ENCODE results near the gene SENP5.

SENP5 gene

DNA sequence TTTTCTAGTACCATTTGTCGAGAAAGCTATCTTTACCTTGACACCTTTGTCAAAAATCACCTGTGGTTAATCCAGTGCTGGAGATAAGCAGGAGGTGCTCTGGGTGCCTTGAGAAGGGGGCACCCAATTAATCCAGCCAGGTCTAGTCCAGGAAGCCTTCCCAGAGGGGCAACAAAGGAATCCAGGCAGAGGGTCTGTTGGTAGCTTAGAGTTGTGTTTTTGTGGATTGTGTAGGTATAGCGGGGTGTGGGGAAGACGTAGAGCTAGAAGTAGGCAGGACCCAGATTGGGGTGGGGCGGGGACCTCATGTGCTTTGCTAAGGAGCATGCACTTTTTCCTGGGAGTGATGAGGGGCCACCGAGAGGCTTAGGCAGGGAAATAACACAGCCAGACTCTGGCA lies 106.9 kb downstream of the SENP5 start:
- H4K20me1 ChIP-seq (ENCODE audit: low read depth, low read length) = no peaks in the 10 kb centered on the region
- no peaks in the 10 kb centered on the region for H3K36me3 ChIP-seq (ENCODE audit: low read length)
- H3K79me2 ChIP-seq (ENCODE audit: insufficient read depth, low read length) = no peaks in the 10 kb centered on the region
- H3K4me2 ChIP-seq (ENCODE audit: low read depth, low read length, poor library complexity, severe bottlenecking) = no peak overlapping the region
- no peak overlapping the region for H3K4me3 ChIP-seq (ENCODE audit: insufficient read depth, low read length, poor library complexity, severe bottlenecking)
- H3K9ac ChIP-seq (ENCODE audit: low read length) = no peak overlapping the region
- TF ChIP-seq EZH2phosphoT487 (conservative IDR thresholded peaks at IDR 0.05; ENCODE audit: low read length) = no peak
- TF ChIP-seq, protein P1, sequence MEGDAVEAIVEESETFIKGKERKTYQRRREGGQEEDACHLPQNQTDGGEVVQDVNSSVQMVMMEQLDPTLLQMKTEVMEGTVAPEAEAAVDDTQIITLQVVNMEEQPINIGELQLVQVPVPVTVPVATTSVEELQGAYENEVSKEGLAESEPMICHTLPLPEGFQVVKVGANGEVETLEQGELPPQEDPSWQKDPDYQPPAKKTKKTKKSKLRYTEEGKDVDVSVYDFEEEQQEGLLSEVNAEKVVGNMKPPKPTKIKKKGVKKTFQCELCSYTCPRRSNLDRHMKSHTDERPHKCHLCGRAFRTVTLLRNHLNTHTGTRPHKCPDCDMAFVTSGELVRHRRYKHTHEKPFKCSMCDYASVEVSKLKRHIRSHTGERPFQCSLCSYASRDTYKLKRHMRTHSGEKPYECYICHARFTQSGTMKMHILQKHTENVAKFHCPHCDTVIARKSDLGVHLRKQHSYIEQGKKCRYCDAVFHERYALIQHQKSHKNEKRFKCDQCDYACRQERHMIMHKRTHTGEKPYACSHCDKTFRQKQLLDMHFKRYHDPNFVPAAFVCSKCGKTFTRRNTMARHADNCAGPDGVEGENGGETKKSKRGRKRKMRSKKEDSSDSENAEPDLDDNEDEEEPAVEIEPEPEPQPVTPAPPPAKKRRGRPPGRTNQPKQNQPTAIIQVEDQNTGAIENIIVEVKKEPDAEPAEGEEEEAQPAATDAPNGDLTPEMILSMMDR (IDR thresholded peaks at IDR 0.05; ENCODE audit: insufficient read depth, low read length, poor library complexity, severe bottlenecking) = no peak
- no peak overlapping the region for H3K27ac ChIP-seq (ENCODE audit: low read depth, low read length)
- no peak overlapping the region for H2AFZ ChIP-seq (ENCODE audit: low read depth, low read length, severe bottlenecking)
- H3K9me3 ChIP-seq (ENCODE audit: insufficient read depth, low read length) = no peaks in the 10 kb centered on the region
- no peaks in the 10 kb centered on the region for H3F3A ChIP-seq (ENCODE audit: insufficient read depth)
- no peaks in the 10 kb centered on the region for H3K27me3 ChIP-seq (ENCODE audit: low read length)
- H3K9me2 ChIP-seq (replicated peaks; ENCODE audit: insufficient read depth, low read length) = no peaks in the 10 kb centered on the region

DNA sequence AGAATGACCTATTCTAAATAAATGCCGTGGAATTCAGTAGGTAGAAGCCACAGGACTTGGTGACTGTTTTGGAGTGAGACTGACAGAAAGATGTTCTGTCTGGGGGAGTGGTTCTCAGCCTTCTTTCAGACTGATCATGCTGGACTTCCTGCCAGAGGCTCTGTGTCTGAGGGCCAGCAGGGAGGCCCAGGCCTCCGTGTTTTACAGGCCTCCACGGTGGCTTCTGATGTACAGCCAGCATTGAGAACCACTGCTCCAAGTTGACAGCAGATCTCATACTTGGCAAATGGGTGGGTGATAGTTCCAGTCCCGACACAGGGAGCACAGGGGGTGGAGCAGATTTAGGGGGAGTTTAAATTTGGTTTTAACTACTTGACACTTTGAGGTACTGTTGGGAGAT lies 107.6 kb downstream of the SENP5 start:
- no peak overlapping the region for H3K9ac ChIP-seq (ENCODE audit: low read length)
- no peaks in the 10 kb centered on the region for H3K27me3 ChIP-seq (ENCODE audit: low read length)
- no peak for TF ChIP-seq EZH2phosphoT487 (conservative IDR thresholded peaks at IDR 0.05; ENCODE audit: low read length)
- H3K9me2 ChIP-seq (replicated peaks; ENCODE audit: insufficient read depth, low read length) = no peaks in the 10 kb centered on the region
- no peaks in the 10 kb centered on the region for H3K36me3 ChIP-seq (ENCODE audit: low read length)
- H3K79me2 ChIP-seq (ENCODE audit: insufficient read depth, low read length) = no peaks in the 10 kb centered on the region
- H3K9me3 ChIP-seq (ENCODE audit: insufficient read depth, low read length) = no peaks in the 10 kb centered on the region
- no peak overlapping the region for H3K4me3 ChIP-seq (ENCODE audit: insufficient read depth, low read length, poor library complexity, severe bottlenecking)
- no peak overlapping the region for H3K4me2 ChIP-seq (ENCODE audit: low read depth, low read length, poor library complexity, severe bottlenecking)
- no peak overlapping the region for H2AFZ ChIP-seq (ENCODE audit: low read depth, low read length, severe bottlenecking)
- H3F3A ChIP-seq (ENCODE audit: insufficient read depth) = no peaks in the 10 kb centered on the region
- H3K27ac ChIP-seq (ENCODE audit: low read depth, low read length) = no peak overlapping the region
- no peaks in the 10 kb centered on the region for H4K20me1 ChIP-seq (ENCODE audit: low read depth, low read length)

DNA sequence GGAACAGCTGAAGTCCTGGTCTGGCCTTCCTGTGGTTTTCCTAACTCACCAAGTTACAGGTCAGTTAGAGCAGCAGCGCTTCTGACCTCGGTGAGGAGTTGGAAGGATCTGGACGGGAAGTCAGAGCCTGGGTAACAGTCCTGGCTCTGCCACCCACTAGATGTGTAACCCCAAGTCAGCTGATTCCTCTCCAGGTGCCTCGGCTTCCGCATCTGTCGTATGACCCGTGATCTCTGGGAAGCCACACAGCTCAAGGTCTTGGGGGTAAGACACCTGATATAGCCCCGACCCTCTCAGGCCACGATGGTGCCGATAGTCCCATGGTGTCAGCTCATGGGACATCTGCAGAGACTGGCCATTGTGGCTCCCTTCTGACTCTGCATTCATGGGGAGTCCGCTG lies 109.2 kb downstream of the SENP5 start:
- no peaks in the 10 kb centered on the region for H3K79me2 ChIP-seq (ENCODE audit: insufficient read depth, low read length)
- no peak overlapping the region for H3K4me2 ChIP-seq (ENCODE audit: low read depth, low read length, poor library complexity, severe bottlenecking)
- H3K27me3 ChIP-seq (ENCODE audit: low read length) = no peaks in the 10 kb centered on the region
- no peak overlapping the region for H3K27ac ChIP-seq (ENCODE audit: low read depth, low read length)
- no peak overlapping the region for H3K4me3 ChIP-seq (ENCODE audit: insufficient read depth, low read length, poor library complexity, severe bottlenecking)
- TF ChIP-seq EZH2phosphoT487 (conservative IDR thresholded peaks at IDR 0.05; ENCODE audit: low read length) = no peak
- TF ChIP-seq, protein P1 (IDR thresholded peaks at IDR 0.05; ENCODE audit: insufficient read depth, low read length, poor library complexity, severe bottlenecking) = no peak
- no peaks in the 10 kb centered on the region for H3K9me2 ChIP-seq (replicated peaks; ENCODE audit: insufficient read depth, low read length)
- no peaks in the 10 kb centered on the region for H3F3A ChIP-seq (ENCODE audit: insufficient read depth)
- H3K36me3 ChIP-seq (ENCODE audit: low read length) = no peaks in the 10 kb centered on the region
- no peaks in the 10 kb centered on the region for H4K20me1 ChIP-seq (ENCODE audit: low read depth, low read length)
- no peak overlapping the region for H3K9ac ChIP-seq (ENCODE audit: low read length)
- H3K9me3 ChIP-seq (ENCODE audit: insufficient read depth, low read length) = no peaks in the 10 kb centered on the region
- no peak overlapping the region for H2AFZ ChIP-seq (ENCODE audit: low read depth, low read length, severe bottlenecking)

DNA sequence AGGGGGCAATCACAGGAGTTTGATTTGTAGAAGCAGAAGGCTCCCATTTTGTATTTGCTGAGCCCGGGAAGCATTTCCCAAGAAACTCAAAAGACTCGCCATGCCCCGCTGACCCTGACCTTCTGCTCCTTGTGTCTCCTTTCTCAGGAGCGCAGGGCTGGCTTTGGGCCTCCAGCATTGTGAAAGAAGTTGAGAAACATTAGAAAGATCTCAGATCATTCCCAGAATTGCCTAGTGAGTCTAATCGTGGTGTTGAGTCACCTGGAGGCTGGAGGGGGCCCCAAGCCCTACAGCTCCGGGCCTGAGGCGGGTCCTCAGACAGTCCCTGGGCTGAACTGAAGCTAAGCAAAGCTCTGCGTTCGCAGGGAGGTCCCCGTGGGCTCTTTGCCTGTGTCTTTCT lies 111.8 kb downstream of the SENP5 start:
- Histone ChIP-seq H3K9ac (ENCODE audit: low read length) (no peak overlapping the region), H3K79me2 (ENCODE audit: insufficient read depth, low read length) (no peaks in the 10 kb centered on the region), H3K9me2 (replicated peaks; ENCODE audit: insufficient read depth, low read length) (no peaks in the 10 kb centered on the region), H3K9me3 (ENCODE audit: insufficient read depth, low read length) (0 out of 2 replicates have a peak, but pooled peaks cover 6% of the 10 kb centered on the region), H3K4me2 (ENCODE audit: low read depth, low read length, poor library complexity, severe bottlenecking) (no peak overlapping the region), H3F3A (ENCODE audit: insufficient read depth) (no peaks in the 10 kb centered on the region), H4K20me1 (ENCODE audit: low read depth, low read length) (no peaks in the 10 kb centered on the region), H3K4me3 (ENCODE audit: insufficient read depth, low read length, poor library complexity, severe bottlenecking) (no peak overlapping the region), H3K27ac (ENCODE audit: low read depth, low read length) (no peak overlapping the region), H3K27me3 (ENCODE audit: low read length) (no peaks in the 10 kb centered on the region), H2AFZ (ENCODE audit: low read depth, low read length, severe bottlenecking) (no peak overlapping the region), H3K36me3 (ENCODE audit: low read length) (no peaks in the 10 kb centered on the region)
- TF ChIP-seq, protein P1 (IDR thresholded peaks at IDR 0.05; ENCODE audit: insufficient read depth, low read length, poor library complexity, severe bottlenecking) = no peak
- TF ChIP-seq EZH2phosphoT487 (conservative IDR thresholded peaks at IDR 0.05; ENCODE audit: low read length) = no peak

All from SU-DHL-6 (cell line).